Activated T-helper 17 cell treated with anti-CD3 and anti-CD28 coated beads, Interleukin-2, amount 50 U/mL, for 72 hours (primary cell): ENCODE results near the gene ZBTB48. TPM values are rescaled to one million over a fixed set of nuclear protein-coding genes. Genes with fewer than 3 reads are reported as not detected.

Experiments
- ATAC-seq: fragments of 150-1000 bp; cut with Tn5 transposase; replicated peaks from 2 replicates; pipeline ENCODE4 v1.10.0; 2021; ENCODE audit warnings: mild to moderate bottlenecking, moderate library complexity
- H3K27ac Mint-ChIP-seq: one replicate; pipeline ENCODE4 v1.8.0; 2022; ENCODE audit warnings: mixed read lengths
- H3K27me3 Mint-ChIP-seq: one replicate; pipeline ENCODE4 v1.8.0; 2022; ENCODE audit warnings: mixed read lengths
- H3K36me3 Mint-ChIP-seq: one replicate; pipeline ENCODE4 v1.8.0; 2022; ENCODE audit warnings: low read depth, mild to moderate bottlenecking, mixed read lengths
- H3K4me1 Mint-ChIP-seq: one replicate; pipeline ENCODE4 v1.8.0; 2022; ENCODE audit warnings: mixed read lengths
- H3K4me3 Mint-ChIP-seq: one replicate; pipeline ENCODE4 v1.8.0; 2022; ENCODE audit warnings: mild to moderate bottlenecking, mixed read lengths
- H3K9me3 Mint-ChIP-seq: one replicate; pipeline ENCODE4 v1.8.0; 2022; ENCODE audit warnings: mixed read lengths
- total RNA-seq, 2 donors: library from RNA; stranded (reverse); gene quantifications; one replicate each; pipeline ENCODE4 v1.2.3, GENCODE V29; 2022

ZBTB48 gene
- total RNA-seq, 2 donors from 2014 or later: 22.0 to 28.5 TPM

DNA sequence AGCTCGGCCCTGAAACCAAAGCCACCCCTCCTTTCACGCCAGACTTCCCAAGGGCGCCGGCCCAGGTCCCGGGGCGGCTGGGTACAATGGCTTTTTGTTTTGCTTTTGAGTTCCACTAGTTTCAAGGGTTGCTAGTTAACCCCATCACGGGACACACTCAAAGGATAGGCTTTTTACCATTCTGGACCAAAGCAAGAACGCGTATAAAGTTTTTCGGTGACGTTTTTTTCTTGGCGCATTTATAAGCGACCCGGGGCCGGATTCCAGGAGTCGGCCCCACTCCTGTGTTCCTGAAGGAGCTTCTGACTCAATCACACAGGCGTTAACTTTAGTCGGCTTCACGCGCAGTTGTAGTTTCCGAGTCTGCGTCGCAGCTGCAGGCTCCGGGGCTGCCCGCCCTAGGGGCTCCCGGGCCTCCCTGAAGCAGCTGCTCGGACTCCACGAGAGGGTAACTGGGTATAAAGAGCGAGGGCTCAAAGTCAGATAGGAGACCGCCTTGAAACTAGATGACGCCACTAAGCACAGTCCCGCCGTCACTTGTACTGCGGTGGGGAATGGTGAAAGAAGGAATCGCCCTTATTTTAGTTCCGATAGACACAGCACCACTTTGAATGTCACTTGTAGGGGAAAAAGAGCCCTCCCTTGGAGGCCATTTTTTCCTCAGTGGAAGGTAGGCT lies 23.6 kb downstream of the ZBTB48 start:
- Mint-ChIP-seq H3K36me3 (peaks cover 32% of the 10 kb centered on the region), H3K9me3 (no peaks in the 10 kb centered on the region), H3K4me1 (peaks cover 5% of the 10 kb centered on the region), H3K27ac (peak overlapping the region; percentile 87), H3K27me3 (no peaks in the 10 kb centered on the region), H3K4me3 (peak overlapping the region; percentile 87)
- ATAC-seq: peak; percentile 14

GRCh38 chr1:6603915-6604558 lies 24.2 kb downstream of the ZBTB48 start:
- Mint-ChIP-seq H3K36me3 (peaks cover 26% of the 10 kb centered on the region), H3K4me1 (peaks cover 5% of the 10 kb centered on the region), H3K9me3 (no peaks in the 10 kb centered on the region), H3K27ac (peak overlapping the region; percentile 87), H3K4me3 (peak overlapping the region; percentile 87), H3K27me3 (no peaks in the 10 kb centered on the region)
- no peak for ATAC-seq

- Mint-ChIP-seq H3K4me1 (peaks cover 9% of the 10 kb centered on the region), H3K9me3 (no peaks in the 10 kb centered on the region), H3K36me3 (peaks cover 24% of the 10 kb centered on the region), H3K4me3 (peak overlapping the region; percentile 99), H3K27me3 (no peaks in the 10 kb centered on the region), H3K27ac (peak overlapping the region; percentile 97)
- peak; percentile 58 for ATAC-seq
Measured at GRCh38 chr1:6612641-6613360, 33.0 kb downstream of the ZBTB48 start.

GRCh38 chr1:6613361-6614018 lies 33.7 kb downstream of the ZBTB48 start, which contains the start of gene PHF13:
TSS of gene PHF13 (plus strand) at chr1:6613731. CDS start at chr1:6614067, 336 bp downstream.
- ATAC-seq: peak; percentile 96
- Mint-ChIP-seq H3K9me3 (no peaks in the 10 kb centered on the region), H3K4me1 (peaks cover 9% of the 10 kb centered on the region), H3K36me3 (peaks cover 29% of the 10 kb centered on the region), H3K27me3 (no peaks in the 10 kb centered on the region), H3K27ac (peak within 1 kb of the TSS; percentile 97), H3K4me3 (peak within 1 kb of the TSS; percentile 99)

DNA sequence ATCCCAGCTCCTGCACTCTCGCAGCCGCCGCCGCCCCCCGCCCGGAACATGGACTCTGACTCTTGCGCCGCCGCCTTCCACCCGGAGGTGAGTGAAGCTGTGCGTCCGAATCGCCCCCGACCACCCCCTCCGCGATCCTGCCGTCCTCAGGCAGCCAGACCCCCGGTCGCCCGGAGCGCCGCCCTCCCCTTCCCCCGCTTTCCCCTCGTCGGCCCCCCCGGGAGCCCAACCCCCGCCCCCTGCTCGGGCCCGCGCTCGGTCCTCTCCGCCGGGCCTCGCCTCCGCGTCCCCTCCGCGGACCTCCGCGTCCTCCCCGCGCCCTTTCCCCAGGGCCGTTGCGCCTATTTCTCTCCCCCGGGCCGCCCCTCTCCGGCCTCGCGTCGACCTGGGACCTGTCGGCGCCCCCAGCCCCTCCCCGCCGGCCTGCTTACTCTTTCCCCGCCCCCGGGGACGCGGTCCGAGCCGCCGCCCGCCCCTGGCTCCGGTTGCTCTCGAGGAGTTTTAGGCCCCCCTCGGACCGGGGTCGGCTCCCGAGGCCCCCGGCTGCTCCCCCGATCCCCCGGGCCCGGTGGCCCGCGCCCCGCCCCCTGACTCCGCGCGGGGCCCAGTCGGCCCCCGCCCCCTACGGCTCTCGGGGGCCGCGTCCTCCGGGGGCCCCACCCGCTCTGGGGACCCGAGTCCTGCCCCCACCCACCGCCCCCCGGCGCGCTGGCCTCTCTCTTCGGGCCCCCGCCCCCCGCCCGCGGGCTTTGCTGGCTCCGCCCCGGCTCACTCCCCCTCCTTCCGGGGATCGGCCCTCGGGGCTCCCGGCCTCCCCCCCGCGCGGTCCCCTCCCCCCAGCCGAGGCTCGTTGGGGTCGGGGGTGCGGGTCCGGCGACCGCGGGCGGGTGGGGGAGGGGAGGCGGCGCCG lies 34.5 kb downstream of the ZBTB48 start:
- no peaks in the 10 kb centered on the region for H3K27me3 Mint-ChIP-seq
- no peak for ATAC-seq
- no peaks in the 10 kb centered on the region for H3K9me3 Mint-ChIP-seq
- peaks cover 9% of the 10 kb centered on the region for H3K4me1 Mint-ChIP-seq
- no peak overlapping the region for H3K27ac Mint-ChIP-seq
- H3K4me3 Mint-ChIP-seq: peak overlapping the region; percentile 99
- H3K36me3 Mint-ChIP-seq: peaks cover 37% of the 10 kb centered on the region

DNA sequence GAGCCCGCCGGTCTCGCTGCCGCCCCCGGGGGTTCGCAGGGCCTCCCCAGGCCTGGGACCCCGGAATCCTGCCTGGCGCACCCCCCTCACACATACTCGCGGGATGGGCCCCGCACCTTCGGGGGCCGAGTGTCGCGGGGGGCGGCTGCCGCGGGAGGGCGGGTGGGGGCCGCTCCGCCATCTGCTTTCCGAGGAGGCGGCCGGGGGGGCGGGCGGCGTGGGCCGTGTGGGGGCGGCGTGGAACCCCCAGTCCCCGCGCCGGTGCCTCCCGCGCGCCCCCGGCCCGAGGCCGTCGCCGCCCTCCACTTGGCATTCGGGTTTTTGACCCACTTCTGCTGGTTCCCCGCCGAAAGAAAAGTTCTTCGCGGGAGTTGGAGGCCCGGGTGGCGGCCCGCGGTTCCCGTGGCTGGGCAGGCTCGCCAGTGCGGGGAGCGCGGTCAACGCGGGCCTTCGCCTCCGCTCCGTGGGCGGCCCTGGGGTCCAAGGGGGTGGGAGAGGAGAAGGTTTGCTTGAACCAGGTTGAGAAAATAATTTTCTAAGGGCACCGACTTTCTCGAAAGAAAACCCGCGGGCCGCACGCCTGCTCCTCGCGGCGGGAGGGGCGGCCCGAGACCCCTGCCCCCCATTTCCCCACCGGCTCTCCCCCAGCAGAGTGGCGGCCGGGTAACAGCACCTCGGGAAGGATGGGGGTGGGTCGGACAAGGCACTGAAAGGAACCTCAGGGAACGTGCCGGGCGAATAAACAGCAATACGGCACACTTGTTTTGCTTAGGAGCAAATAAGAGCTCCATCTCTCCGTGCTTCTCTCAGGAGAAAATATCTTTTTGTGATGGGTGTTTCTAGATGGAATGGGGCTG lies 35.4 kb downstream of the ZBTB48 start:
- Mint-ChIP-seq H3K9me3 (no peaks in the 10 kb centered on the region), H3K4me1 (peaks cover 9% of the 10 kb centered on the region), H3K4me3 (peak overlapping the region; percentile 72), H3K36me3 (peaks cover 46% of the 10 kb centered on the region), H3K27me3 (no peaks in the 10 kb centered on the region), H3K27ac (peak overlapping the region; percentile 38)
- ATAC-seq: no peak

- Mint-ChIP-seq H3K27ac (no peak overlapping the region), H3K9me3 (no peaks in the 10 kb centered on the region), H3K4me1 (peaks cover 3% of the 10 kb centered on the region), H3K4me3 (no peak overlapping the region), H3K27me3 (no peaks in the 10 kb centered on the region), H3K36me3 (peaks cover 82% of the 10 kb centered on the region)
- ATAC-seq: no peak
Measured at GRCh38 chr1:6619045-6619444, 39.3 kb downstream of the ZBTB48 start.

- H3K9me3 Mint-ChIP-seq: no peaks in the 10 kb centered on the region
- H3K27me3 Mint-ChIP-seq: no peaks in the 10 kb centered on the region
- no peak overlapping the region for H3K27ac Mint-ChIP-seq
- H3K36me3 Mint-ChIP-seq: peaks cover 81% of the 10 kb centered on the region
- H3K4me3 Mint-ChIP-seq: no peak overlapping the region
- no peaks in the 10 kb centered on the region for H3K4me1 Mint-ChIP-seq
- ATAC-seq: no peak
Measured at GRCh38 chr1:6621429-6622391, 41.9 kb downstream of the ZBTB48 start.

GRCh38 chr1:6622396-6623152 lies 42.8 kb downstream of the ZBTB48 start:
- Mint-ChIP-seq H3K9me3 (no peaks in the 10 kb centered on the region), H3K27ac (no peak overlapping the region), H3K4me3 (no peak overlapping the region), H3K27me3 (no peaks in the 10 kb centered on the region), H3K4me1 (no peaks in the 10 kb centered on the region), H3K36me3 (peaks cover 80% of the 10 kb centered on the region)
- no peak for ATAC-seq

GRCh38 chr1:6623269-6623965 lies 43.6 kb downstream of the ZBTB48 start:
- no peaks in the 10 kb centered on the region for H3K27me3 Mint-ChIP-seq
- no peaks in the 10 kb centered on the region for H3K4me1 Mint-ChIP-seq
- no peak overlapping the region for H3K27ac Mint-ChIP-seq
- H3K9me3 Mint-ChIP-seq: no peaks in the 10 kb centered on the region
- peak overlapping the region; percentile 88 for H3K4me3 Mint-ChIP-seq
- peaks cover 80% of the 10 kb centered on the region for H3K36me3 Mint-ChIP-seq
- no peak for ATAC-seq
